Dermis lymphatic vessel endothelial cell (primary cell): ENCODE results near the gene RELN. TPM values are rescaled to one million over a fixed set of nuclear protein-coding genes. Genes with fewer than 3 reads are reported as not detected.

Source experiments
- total RNA-seq: library from RNA; depleted of rRNA; stranded (reverse); fragments of >200 nt; gene quantifications from 2 replicates; pipeline ENCODE4 v1.2.1, GENCODE V29; 2014

RELN gene
- total RNA-seq: 1,060 and 1,696 TPM in 2 replicates

GRCh38 chr7:103989200-103989784 lies at the start of gene RELN:
Gene RELN (minus strand): TSS chr7:103989658. CDS start chr7:103989356, 302 bp downstream.

DNA sequence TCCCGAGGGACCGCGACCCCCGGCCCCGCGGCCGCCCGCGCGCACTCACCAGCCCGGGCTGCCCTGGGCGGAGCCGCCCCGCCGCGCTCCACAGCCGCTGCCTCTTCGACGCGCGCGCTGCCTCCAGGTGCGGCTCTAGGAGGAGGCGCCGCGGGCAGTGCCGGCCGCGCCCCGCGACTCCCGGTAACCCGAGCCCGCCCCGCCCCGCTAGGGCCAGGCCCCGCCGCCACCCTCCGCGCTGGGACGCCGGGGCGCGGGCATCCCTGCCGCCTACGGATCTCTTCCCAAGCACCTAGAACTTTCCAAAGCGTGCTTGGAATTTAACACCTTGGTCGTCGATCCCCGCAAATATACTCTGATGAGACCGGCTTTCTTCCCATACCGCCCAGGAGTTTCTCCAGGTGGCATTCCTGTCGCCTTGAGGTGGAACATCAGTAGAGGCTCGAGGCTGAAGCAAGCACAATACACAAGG lies 543.4 kb downstream of the RELN start, which contains the start of gene SLC26A5:
Gene SLC26A5, minus strand, starts transcription at position 159 of the 472 bp plus-strand sequence. CDS start 24,693 bp downstream, outside the sequence.

Other genes starting within 250 kb of the RELN start
- gene ORC5, start 218.4 kb upstream of the RELN start, total RNA-seq: 13.0 and 25.9 TPM in 2 replicates